HG02571 (cell line): ENCODE measurements around the gene ITGAV.
"Not testable (repeated sequence)": the region's sequence is repeated elsewhere in the genome, so short reads cannot be mapped to it uniquely, and the experiment has no call there.

Experiments
- ATAC-seq: cut with Tn5 transposase; IDR thresholded peaks from one replicate; pipeline ENCODE4 v1.9.1; 2021; ENCODE audit warnings: mild to moderate bottlenecking, moderate library complexity; ENCODE audit not compliant: unreplicated experiment

Gene ITGAV

GRCh38 chr2:186589612-186590349 is at the start of gene ITGAV:
ITGAV (plus strand) TSS chr2:186590056; CDS start chr2:186590339, 283 bp downstream.
- peak; percentile 97 for ATAC-seq

GRCh38 chr2:186540941-186541340 is 48.9 kb upstream of the ITGAV start:
- no peak for ATAC-seq

- no peak for ATAC-seq
Measured at GRCh38 chr2:186542002-186542401, 47.9 kb upstream of the ITGAV start.

- ATAC-seq: no peak
Measured at GRCh38 chr2:186543561-186544131, 46.2 kb upstream of the ITGAV start.

GRCh38 chr2:186544255-186544675 is 45.6 kb upstream of the ITGAV start:
- ATAC-seq: no peak

- no peak for ATAC-seq
Measured at GRCh38 chr2:186546846-186547245, 43.0 kb upstream of the ITGAV start.

GRCh38 chr2:186551323-186552050 is 38.4 kb upstream of the ITGAV start:
- no peak for ATAC-seq

- ATAC-seq: no peak
Measured at GRCh38 chr2:186554429-186554828, 35.4 kb upstream of the ITGAV start.

GRCh38 chr2:186554850-186555671 is 34.8 kb upstream of the ITGAV start:
- ATAC-seq: no peak

GRCh38 chr2:186558512-186559276 is 31.2 kb upstream of the ITGAV start:
- ATAC-seq: no peak

GRCh38 chr2:186559370-186559769 is 30.5 kb upstream of the ITGAV start:
- ATAC-seq: peak; percentile 48

- peak; percentile 82 for ATAC-seq
Measured at GRCh38 chr2:186559848-186560247, 30.0 kb upstream of the ITGAV start.

GRCh38 chr2:186560254-186560653 is 29.6 kb upstream of the ITGAV start:
- peak; percentile 15 for ATAC-seq

- no peak for ATAC-seq
Measured at GRCh38 chr2:186561467-186562208, 28.2 kb upstream of the ITGAV start.

- no peak for ATAC-seq
Measured at GRCh38 chr2:186562209-186562578, 27.7 kb upstream of the ITGAV start.

GRCh38 chr2:186568600-186568999 is 21.3 kb upstream of the ITGAV start:
- ATAC-seq: not testable (repeated sequence)

- ATAC-seq: not testable (repeated sequence)
Measured at GRCh38 chr2:186569127-186569526, 20.7 kb upstream of the ITGAV start.

GRCh38 chr2:186569897-186570296 is 20.0 kb upstream of the ITGAV start:
- no peak for ATAC-seq

- no peak for ATAC-seq
Measured at GRCh38 chr2:186570604-186571003, 19.3 kb upstream of the ITGAV start.

GRCh38 chr2:186572705-186573104 is 17.2 kb upstream of the ITGAV start:
- ATAC-seq: no peak
